GM10266 (cell line): Measurements from ENCODE around the gene PSMA6.
"Not testable (repeated sequence)": the region's sequence is repeated elsewhere in the genome, so short reads cannot be mapped to it uniquely, and the experiment has no call there.

Source experiments
- DNase-seq: peaks from one replicate; pipeline ENCODE4 v3.0.0; 2012; ENCODE audit errors: extremely low spot score
- TF ChIP-seq, protein P1 (sequence below): IDR thresholded peaks from 2 replicates; pipeline ENCODE4 v1.5.1; 2012; ENCODE audit warnings: mild to moderate bottlenecking, low read depth; ENCODE audit not compliant: control insufficient read depth, insufficient read depth; ENCODE audit errors: missing control alignments

The PSMA6 gene

GRCh38 chr14:35333797-35334743, 41.9 kb downstream of the PSMA6 start:
- DNase-seq = no peak
- TF ChIP-seq, protein P1, sequence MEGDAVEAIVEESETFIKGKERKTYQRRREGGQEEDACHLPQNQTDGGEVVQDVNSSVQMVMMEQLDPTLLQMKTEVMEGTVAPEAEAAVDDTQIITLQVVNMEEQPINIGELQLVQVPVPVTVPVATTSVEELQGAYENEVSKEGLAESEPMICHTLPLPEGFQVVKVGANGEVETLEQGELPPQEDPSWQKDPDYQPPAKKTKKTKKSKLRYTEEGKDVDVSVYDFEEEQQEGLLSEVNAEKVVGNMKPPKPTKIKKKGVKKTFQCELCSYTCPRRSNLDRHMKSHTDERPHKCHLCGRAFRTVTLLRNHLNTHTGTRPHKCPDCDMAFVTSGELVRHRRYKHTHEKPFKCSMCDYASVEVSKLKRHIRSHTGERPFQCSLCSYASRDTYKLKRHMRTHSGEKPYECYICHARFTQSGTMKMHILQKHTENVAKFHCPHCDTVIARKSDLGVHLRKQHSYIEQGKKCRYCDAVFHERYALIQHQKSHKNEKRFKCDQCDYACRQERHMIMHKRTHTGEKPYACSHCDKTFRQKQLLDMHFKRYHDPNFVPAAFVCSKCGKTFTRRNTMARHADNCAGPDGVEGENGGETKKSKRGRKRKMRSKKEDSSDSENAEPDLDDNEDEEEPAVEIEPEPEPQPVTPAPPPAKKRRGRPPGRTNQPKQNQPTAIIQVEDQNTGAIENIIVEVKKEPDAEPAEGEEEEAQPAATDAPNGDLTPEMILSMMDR = no peak

GRCh38 chr14:35335388-35336092, 43.4 kb downstream of the PSMA6 start:
- no peak for DNase-seq
- TF ChIP-seq, protein P1 = no peak

- not testable (repeated sequence) for DNase-seq
Measured at GRCh38 chr14:35336171-35336493, 44.0 kb downstream of the PSMA6 start.

GRCh38 chr14:35336494-35337268, 44.5 kb downstream of the PSMA6 start:
- DNase-seq = no peak
- TF ChIP-seq, protein P1 = no peak

DNA sequence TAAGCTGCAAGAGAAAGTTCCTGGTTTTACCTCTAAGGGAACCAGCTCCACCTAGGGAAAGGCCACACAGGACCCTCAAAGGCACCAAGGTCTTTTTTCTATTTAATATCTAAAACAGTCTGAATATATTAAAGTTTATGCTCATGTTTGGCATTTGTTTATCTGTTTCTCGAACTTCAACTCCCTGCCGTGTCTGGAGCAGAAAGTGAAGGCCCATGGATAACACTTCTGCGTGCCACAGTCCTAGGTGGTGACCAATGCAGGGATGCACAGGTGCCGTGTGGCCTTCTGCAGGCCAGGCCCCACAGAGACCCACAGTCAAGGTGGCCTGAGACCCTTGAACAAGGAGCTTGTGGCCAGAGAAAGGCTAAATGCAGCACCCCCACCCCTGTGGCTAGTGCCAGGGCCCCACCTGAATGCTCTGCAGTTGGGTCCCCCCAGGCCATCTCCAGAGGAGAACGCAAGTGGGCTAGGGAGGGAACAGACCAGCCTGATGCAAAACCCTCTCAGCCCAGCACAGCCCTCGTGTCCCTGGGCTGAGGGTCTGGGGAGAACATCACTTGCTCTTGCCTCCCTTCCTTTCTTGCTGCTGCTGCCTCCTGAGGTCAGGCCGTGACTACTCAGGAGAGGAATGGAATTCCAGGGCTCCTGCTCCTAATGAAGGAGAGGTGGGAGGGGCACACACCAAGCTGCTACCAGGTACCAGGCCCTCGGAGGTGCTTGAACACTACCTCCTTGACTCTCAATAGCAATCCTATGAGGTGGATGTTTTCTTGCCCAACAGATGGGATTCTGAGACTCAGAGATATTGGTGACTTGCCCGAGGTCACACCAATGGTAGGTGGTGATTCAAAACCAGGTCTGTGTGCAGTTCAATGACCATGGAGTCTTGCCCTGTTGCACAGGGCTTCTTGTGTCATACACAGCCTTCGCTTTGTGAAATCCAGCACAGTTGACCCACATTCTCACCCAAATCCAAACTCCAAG, 45.4 kb downstream of the PSMA6 start:
- no peak for DNase-seq

GRCh38 chr14:35338731-35339405, 46.7 kb downstream of the PSMA6 start:
- TF ChIP-seq, protein P1 = no peak
- DNase-seq = no peak

More for the DNA sequence above, 45.4 kb downstream of the PSMA6 start:
- TF ChIP-seq, protein P1 = no peak
